Panc1 (cell line): Measurements from ENCODE around the gene THADA. TPM values are rescaled to one million over a fixed set of nuclear protein-coding genes. Genes with fewer than 3 reads are reported as not detected.

Experiments used
- ATAC-seq: fragments of 200-7000 bp; cut with Tn5 transposase; 2 replicates; pipeline ENCODE4 v1.9.1; 2020; ENCODE audit warnings: mild to moderate bottlenecking, moderate library complexity
- BruUV-seq: library from RNA; stranded (reverse); fragments of 400-500 nt; replicated peaks from 2 replicates; lab custom pipeline; 2021; lab: Mats Ljungman, UMichigan
- CTCF ChIA-PET: fragments of 300-600 bp; sonication (Branson Sonifier 250); formaldehyde crosslinking; loops from one replicate; lab custom pipeline; 2022; ENCODE audit warnings: antibody characterized with exemption; lab: Charles Lee
- POLR2A ChIA-PET: fragments of 300-600 bp; sonication (Branson Sonifier 250); formaldehyde crosslinking; loops from one replicate; lab custom pipeline; 2022; ENCODE audit warnings: antibody characterized with exemption; lab: Charles Lee
- DNase-seq: peaks from one replicate; pipeline ENCODE4 v3.0.0-alpha.2; 2010; ENCODE audit warnings: low read depth, low spot score
- H3K27ac ChIP-seq: 2 replicates; pipeline ENCODE4 v1.5.1; 2011; ENCODE audit warnings: mild to moderate bottlenecking, low read length, inconsistent platforms
- H3K27me3 ChIP-seq: fragments of 200-500 bp; sonication (Bioruptor generic); 2 replicates; pipeline ENCODE4 v1.6.0; 2014; ENCODE audit warnings: low read length, inconsistent platforms; ENCODE audit not compliant: control insufficient read depth, insufficient read depth
- H3K36me3 ChIP-seq: fragments of 200-500 bp; sonication (Bioruptor generic); 2 replicates; pipeline ENCODE4 v1.5.1; 2014; ENCODE audit warnings: inconsistent platforms, mild to moderate bottlenecking, low read length, moderate library complexity; ENCODE audit not compliant: control insufficient read depth, insufficient read depth
- H3K4me1 ChIP-seq: 2 replicates; pipeline ENCODE4 v1.5.1; 2011; ENCODE audit warnings: inconsistent platforms, mild to moderate bottlenecking, low read length, moderate library complexity; ENCODE audit not compliant: control insufficient read depth, insufficient read depth
- H3K4me3 ChIP-seq, 2 experiments: 2 replicates each; pipeline ENCODE4 v1.5.1; 2011 to 2012; ENCODE audit warnings: low read depth in 2 of 2, low read length in 2 of 2, mild to moderate bottlenecking in 2 of 2, inconsistent platforms in 1 of 2, moderate library complexity in 1 of 2
- H3K9me3 ChIP-seq: fragments of 200-500 bp; sonication (Bioruptor generic); 2 replicates; pipeline ENCODE4 v1.5.1; 2014; ENCODE audit warnings: low read depth, mild to moderate bottlenecking, inconsistent platforms, low read length, moderate library complexity; ENCODE audit not compliant: control insufficient read depth, insufficient read depth
- POLR2AphosphoS5 ChIP-seq: IDR thresholded peaks from 2 replicates; pipeline ENCODE4 v1.6.1; 2012; ENCODE audit warnings: mild to moderate bottlenecking, low read depth, low read length, moderate library complexity
- SIN3A ChIP-seq: IDR thresholded peaks from 2 replicates; pipeline ENCODE4 v1.6.1; 2012; ENCODE audit warnings: low read depth, mild to moderate bottlenecking, low read length, moderate library complexity, borderline replicate concordance; ENCODE audit not compliant: insufficient read depth
- TCF7L2 ChIP-seq: IDR thresholded peaks from 2 replicates; pipeline ENCODE4 v1.6.1; 2011; ENCODE audit warnings: mild to moderate bottlenecking, low read depth, low read length, inconsistent platforms
- in situ Hi-C: cut with HindIII; loops from 2 replicates; pipeline ENCODE4 v1.10.0; 2016; ENCODE audit warnings: low sequenced_read_pairs, low pct_unique_long_range_greater_than_20kb
- intact Hi-C: fragments of 100-400 bp; cut with micrococcal nuclease; formaldehyde crosslinking; loops from one replicate; pipeline ENCODE4 v1.10.0; 2022; ENCODE audit not compliant: unreplicated experiment
- total RNA-seq: library from RNA; stranded (reverse); gene quantifications from one replicate; pipeline ENCODE4 v1.2.1, GENCODE V29; 2021; ENCODE audit not compliant: unreplicated experiment
- TF ChIP-seq, protein P1 (sequence below), 2 experiments: IDR thresholded peaks; 2 replicates each; pipeline ENCODE4 v1.6.1; 2011 to 2012; ENCODE audit warnings: low read depth in 2 of 2, control low read depth in 1 of 2, low read length in 1 of 2, mild to moderate bottlenecking in 1 of 2, moderate library complexity in 1 of 2; ENCODE audit not compliant: insufficient read depth in 1 of 2
- TF ChIP-seq, protein P2 (sequence below): fragments of 450-650 bp; IDR thresholded peaks from 2 replicates; pipeline ENCODE4 v1.5.1; 2017; ENCODE audit warnings: mild to moderate bottlenecking

THADA gene
- total RNA-seq, 1 experiment from 2014 or later: 37.2 TPM

DNA sequence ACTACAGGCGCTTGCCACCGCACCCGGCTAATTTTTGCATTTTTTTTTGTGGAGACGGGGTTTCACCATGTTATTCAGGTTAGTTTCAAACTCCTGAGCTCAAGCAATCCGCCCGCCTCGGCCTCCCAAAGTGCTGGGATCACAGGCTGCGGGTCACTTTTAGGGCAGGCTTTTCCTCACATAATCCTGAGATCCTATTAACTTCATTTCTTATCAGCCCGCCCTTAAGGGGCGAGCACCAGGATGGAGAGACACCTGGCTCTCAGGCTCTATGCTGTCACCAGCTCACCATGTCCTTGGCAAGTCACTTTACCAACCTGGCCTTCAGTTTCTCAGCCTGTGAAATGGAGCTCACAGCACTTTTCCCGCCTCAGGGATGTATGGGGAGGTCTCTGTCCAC is 392.5 kb downstream of the THADA start:
- no peak for DNase-seq
- no peak for ATAC-seq
- POLR2A ChIA-PET: interaction anchor here (0.6 kb wide), 1 partner anchor 372 kb away, joined by 5 read pairs; no protein-coding TSS in a partner anchor
- no peak overlapping the region for H3K4me3 ChIP-seq
- H3K36me3 ChIP-seq: no peaks in the 10 kb centered on the region
- in situ Hi-C loops: no loop called here
- no peaks in the 10 kb centered on the region for H3K4me1 ChIP-seq
- no peaks in the 10 kb centered on the region for H3K27me3 ChIP-seq
- no TSS peak for BruUV-seq
- intact Hi-C loops: no loop called here
- CTCF ChIA-PET: no interaction called here
- H3K27ac ChIP-seq: no peak overlapping the region; the same call in 1 of the 2 replicates
- no peaks in the 10 kb centered on the region for H3K9me3 ChIP-seq
- TF ChIP-seq, protein P1, sequence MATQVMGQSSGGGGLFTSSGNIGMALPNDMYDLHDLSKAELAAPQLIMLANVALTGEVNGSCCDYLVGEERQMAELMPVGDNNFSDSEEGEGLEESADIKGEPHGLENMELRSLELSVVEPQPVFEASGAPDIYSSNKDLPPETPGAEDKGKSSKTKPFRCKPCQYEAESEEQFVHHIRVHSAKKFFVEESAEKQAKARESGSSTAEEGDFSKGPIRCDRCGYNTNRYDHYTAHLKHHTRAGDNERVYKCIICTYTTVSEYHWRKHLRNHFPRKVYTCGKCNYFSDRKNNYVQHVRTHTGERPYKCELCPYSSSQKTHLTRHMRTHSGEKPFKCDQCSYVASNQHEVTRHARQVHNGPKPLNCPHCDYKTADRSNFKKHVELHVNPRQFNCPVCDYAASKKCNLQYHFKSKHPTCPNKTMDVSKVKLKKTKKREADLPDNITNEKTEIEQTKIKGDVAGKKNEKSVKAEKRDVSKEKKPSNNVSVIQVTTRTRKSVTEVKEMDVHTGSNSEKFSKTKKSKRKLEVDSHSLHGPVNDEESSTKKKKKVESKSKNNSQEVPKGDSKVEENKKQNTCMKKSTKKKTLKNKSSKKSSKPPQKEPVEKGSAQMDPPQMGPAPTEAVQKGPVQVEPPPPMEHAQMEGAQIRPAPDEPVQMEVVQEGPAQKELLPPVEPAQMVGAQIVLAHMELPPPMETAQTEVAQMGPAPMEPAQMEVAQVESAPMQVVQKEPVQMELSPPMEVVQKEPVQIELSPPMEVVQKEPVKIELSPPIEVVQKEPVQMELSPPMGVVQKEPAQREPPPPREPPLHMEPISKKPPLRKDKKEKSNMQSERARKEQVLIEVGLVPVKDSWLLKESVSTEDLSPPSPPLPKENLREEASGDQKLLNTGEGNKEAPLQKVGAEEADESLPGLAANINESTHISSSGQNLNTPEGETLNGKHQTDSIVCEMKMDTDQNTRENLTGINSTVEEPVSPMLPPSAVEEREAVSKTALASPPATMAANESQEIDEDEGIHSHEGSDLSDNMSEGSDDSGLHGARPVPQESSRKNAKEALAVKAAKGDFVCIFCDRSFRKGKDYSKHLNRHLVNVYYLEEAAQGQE (IDR thresholded peaks at IDR 0.05; ENCODE audit: insufficient read depth in 1 of 2, low read depth in 2 of 2, low read length in 1 of 2): no peak
- TF ChIP-seq, protein P2, sequence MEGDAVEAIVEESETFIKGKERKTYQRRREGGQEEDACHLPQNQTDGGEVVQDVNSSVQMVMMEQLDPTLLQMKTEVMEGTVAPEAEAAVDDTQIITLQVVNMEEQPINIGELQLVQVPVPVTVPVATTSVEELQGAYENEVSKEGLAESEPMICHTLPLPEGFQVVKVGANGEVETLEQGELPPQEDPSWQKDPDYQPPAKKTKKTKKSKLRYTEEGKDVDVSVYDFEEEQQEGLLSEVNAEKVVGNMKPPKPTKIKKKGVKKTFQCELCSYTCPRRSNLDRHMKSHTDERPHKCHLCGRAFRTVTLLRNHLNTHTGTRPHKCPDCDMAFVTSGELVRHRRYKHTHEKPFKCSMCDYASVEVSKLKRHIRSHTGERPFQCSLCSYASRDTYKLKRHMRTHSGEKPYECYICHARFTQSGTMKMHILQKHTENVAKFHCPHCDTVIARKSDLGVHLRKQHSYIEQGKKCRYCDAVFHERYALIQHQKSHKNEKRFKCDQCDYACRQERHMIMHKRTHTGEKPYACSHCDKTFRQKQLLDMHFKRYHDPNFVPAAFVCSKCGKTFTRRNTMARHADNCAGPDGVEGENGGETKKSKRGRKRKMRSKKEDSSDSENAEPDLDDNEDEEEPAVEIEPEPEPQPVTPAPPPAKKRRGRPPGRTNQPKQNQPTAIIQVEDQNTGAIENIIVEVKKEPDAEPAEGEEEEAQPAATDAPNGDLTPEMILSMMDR: no peak
- no peak for TF ChIP-seq TCF7L2
- TF ChIP-seq SIN3A: no peak
- TF ChIP-seq POLR2AphosphoS5: no peak

DNA sequence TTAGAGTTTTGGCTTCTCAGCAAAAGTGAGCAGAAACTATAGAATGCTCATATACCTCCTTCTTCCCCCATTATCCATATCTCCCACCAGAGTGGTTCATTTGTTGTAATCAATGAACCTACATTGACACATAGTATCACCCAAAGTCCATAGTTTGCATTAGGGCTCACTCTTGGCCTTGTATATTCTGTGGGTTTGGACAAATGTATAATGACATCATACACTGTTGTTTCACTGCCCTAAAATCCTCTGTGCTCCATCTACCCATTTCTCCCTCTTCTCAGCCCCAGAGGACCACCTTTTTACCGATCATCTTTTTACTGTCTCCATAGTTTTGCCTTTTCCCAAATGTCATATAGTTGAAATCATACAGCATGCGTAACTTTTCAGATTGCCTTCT is 393.5 kb downstream of the THADA start:
- ChIA-PET POLR2A (no interaction called here), CTCF (interaction anchor here (0.6 to 0.7 kb wide), 4 partner anchors 11 to 890 kb away, joined by 3 to 7 read pairs (median 4); no protein-coding TSS in a partner anchor)

DNA sequence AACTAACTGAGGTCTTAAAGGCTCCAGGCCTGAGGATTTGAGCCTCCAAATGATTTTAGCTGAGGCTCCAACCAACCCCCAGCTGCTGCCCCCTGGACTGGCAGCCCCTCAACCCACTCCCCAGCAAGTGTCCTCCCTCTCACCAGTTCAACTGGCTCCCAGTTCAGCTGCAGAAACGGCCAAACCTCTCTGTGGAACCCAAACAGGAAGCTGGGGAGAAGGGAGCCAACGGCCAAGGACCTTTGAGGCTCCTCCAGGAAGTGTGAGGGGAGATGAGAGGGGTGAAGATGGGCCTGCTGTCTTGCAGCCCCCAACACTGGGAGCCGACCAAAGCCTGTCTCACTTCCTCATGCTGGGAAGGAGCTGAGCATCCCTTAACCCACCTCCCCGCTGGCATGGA is 394.3 kb downstream of the THADA start:
- Histone ChIP-seq H3K27ac (no peak overlapping the region), H3K4me3 (no peak overlapping the region), H3K36me3 (no peaks in the 10 kb centered on the region), H3K27me3 (no peaks in the 10 kb centered on the region), H3K9me3 (no peaks in the 10 kb centered on the region), H3K4me1 (peaks cover 5% of the 10 kb centered on the region; the same call in 1 of the 2 replicates)
- in situ Hi-C loops (no loop called here), intact Hi-C loops (no loop called here)
- no TSS peak for BruUV-seq
- ChIA-PET POLR2A (no interaction called here), CTCF (interaction anchor here (0.6 to 0.7 kb wide), 2 partner anchors 12 kb away, joined by 5 to 7 read pairs; no protein-coding TSS in a partner anchor)
- DNase-seq (no peak), ATAC-seq (no peak)
- TF ChIP-seq SIN3A: no peak
- TF ChIP-seq POLR2AphosphoS5: no peak
- TF ChIP-seq, protein P2: no peak
- no peak for TF ChIP-seq TCF7L2
- TF ChIP-seq, protein P1 (IDR thresholded peaks at IDR 0.05; ENCODE audit: insufficient read depth in 1 of 2, low read depth in 2 of 2, low read length in 1 of 2): no peak

More for the DNA sequence above, 393.5 kb downstream of the THADA start:
- no peaks in the 10 kb centered on the region for H3K9me3 ChIP-seq
- no peaks in the 10 kb centered on the region for H3K27me3 ChIP-seq
- no peak overlapping the region for H3K27ac ChIP-seq
- no peak overlapping the region for H3K4me3 ChIP-seq
- in situ Hi-C loops (no loop called here), intact Hi-C loops (no loop called here)
- H3K36me3 ChIP-seq: no peaks in the 10 kb centered on the region
- BruUV-seq: no TSS peak
- no peak for DNase-seq
- TF ChIP-seq SIN3A: no peak
- H3K4me1 ChIP-seq: peaks cover 3% of the 10 kb centered on the region; the same call in 1 of the 2 replicates
- no peak for ATAC-seq
